Activated T-cell treated with anti-CD3 and anti-CD28 coated beads, Interleukin-2, amount 50 U/mL, for 4 hours (primary cell): ENCODE data around the gene TAF1A. TPM values are rescaled to one million over a fixed set of nuclear protein-coding genes. Genes with fewer than 3 reads are reported as not detected.

Source experiments
- ATAC-seq, 2 donors: fragments of 200-7000 bp; cut with Tn5 transposase; one replicate each; pipeline ENCODE4 v1.10.0; 2021
- DNase-seq: peaks from one replicate; pipeline ENCODE4 v3.0.0-alpha.2; 2020
- H3K27me3 Mint-ChIP-seq: one replicate; pipeline ENCODE4 v1.8.0; 2021; ENCODE audit warnings: low read depth, mixed read lengths
- H3K36me3 Mint-ChIP-seq: one replicate; pipeline ENCODE4 v1.8.0; 2022; ENCODE audit warnings: mixed read lengths; ENCODE audit not compliant: insufficient read depth
- H3K4me1 Mint-ChIP-seq: one replicate; pipeline ENCODE4 v1.8.0; 2021; ENCODE audit warnings: low read depth, mixed read lengths
- H3K4me3 Mint-ChIP-seq: one replicate; pipeline ENCODE4 v1.8.0; 2021; ENCODE audit warnings: mild to moderate bottlenecking, moderate library complexity, mixed read lengths
- H3K9me3 Mint-ChIP-seq: one replicate; pipeline ENCODE4 v1.8.0; 2021; ENCODE audit warnings: mixed read lengths
- total RNA-seq, 3 donors: library from RNA; stranded (reverse); gene quantifications; one replicate each; pipeline ENCODE4 v1.2.1, GENCODE V29; 2021

TAF1A gene
- total RNA-seq, result 10 to 100 TPM; 24.8 to 34.3 (median 30.8) TPM

DNA sequence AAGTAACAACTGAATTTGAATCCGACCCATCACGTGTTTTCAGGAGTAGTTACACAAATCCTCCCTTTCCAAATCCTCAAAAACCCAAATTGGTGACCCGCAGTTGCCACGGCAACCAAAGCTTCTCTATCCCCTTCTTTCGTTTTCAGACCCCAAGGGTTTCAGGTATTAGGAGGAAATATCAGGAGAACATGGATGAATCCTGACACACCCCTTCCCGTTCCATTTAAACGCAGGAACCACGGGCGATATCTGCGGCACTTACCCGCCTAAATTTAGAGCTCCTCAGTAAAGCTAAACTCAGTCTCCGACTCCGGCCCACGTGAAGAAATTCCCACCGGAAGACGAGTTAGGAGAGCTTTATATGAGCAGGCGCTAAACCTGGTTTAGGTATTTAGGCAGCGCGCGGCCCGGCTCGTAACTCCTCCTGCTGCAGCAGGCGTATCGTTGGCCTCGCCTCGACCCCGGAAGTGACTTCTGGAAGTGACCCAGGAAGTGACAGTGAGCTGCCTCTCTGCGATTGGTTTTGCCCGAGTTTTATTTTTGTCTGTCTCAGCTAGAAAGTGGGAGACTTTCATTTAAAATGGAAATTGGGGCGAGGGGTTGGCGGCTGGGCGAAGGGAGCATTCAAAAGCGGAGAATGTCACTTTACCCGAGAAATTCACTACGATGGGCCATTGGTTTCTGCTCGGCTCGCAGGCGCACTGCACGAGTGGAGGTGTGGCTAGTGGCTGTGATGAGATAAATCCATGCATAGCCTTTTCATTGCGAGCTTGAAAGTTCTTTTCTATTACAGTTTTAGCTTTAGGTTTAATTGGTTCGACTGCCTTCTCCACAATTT is at the start of gene TAF1A:
TSS of gene TAF1A (minus strand) at position 472 of the 841 bp plus-strand sequence.
- ATAC-seq (peak; percentile 100), DNase-seq (peak; percentile 78)
- peak within 1 kb of the TSS; percentile 92 for H3K4me3 Mint-ChIP-seq
- peaks cover 50% of the 10 kb centered on the region for H3K4me1 Mint-ChIP-seq
- peaks cover 26% of the 10 kb centered on the region for H3K36me3 Mint-ChIP-seq
- no peaks in the 10 kb centered on the region for H3K9me3 Mint-ChIP-seq
- H3K27me3 Mint-ChIP-seq, result no peaks in the 10 kb centered on the region

DNA sequence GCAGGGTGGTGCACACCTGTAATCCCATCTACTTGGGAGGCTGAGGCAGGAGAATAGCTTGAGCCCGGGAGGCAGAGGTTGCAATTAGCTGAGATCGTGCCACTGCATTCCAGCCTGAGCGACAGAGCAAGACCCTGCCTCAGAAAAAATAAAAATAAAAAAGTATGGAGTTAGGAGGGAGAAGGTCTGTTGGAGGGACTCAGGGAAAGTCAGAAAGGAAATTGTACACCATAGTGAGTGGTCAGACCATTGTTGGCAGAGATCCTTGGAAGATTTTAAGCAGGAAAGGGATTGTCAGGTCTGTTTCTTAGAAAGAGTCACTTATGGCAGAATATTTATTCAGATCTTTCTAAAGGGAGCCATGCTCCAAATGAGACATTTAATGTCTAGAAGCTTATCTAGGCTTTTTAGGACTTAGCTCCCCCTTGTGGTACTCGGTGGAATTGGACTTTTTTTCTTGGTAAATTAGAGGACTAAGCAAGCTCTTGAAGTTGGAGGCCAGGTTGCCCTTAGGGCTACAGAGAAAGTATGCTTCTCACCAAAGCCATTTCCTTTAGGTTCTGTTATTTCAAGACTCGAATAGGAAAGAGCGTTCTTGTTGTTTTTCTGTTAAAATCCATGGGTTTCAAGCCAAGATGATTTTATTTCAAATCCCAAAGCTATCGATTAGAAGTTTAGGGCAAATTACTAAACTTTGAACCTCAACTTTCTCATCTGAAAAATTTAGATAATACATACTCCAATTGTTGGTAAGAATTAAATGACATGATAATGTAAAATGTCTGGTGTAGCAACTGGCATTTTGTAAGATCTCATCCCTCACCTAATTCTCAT is 44.7 kb upstream of the TAF1A start:
- Mint-ChIP-seq H3K4me3 (no peak overlapping the region), H3K27me3 (no peaks in the 10 kb centered on the region), H3K36me3 (peaks cover 39% of the 10 kb centered on the region), H3K4me1 (no peaks in the 10 kb centered on the region), H3K9me3 (no peaks in the 10 kb centered on the region)
- DNase-seq (peak; percentile 65), ATAC-seq (peak; percentile 74 to 82)

DNA sequence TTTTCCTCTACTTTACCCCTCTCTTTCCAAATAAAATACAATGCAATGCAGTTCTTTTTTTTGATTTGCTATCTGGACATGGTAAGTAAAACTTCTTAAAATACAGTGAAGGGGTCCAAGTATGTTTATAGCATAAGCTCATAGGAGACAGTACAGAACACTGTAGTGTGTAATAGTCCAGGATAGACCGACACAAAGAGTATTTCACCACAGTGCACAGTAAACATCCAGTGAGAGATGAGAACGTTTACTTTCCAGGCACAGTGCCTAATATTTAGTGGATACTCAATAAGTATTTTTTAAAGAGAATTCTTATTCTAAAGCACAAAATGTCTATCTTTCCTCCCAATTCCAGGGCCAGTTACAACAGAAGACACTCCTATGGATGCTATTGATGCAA is 43.0 kb upstream of the TAF1A start:
- ATAC-seq (no peak), DNase-seq (no peak)
- H3K4me3 Mint-ChIP-seq, result no peak overlapping the region
- no peaks in the 10 kb centered on the region for H3K9me3 Mint-ChIP-seq
- H3K36me3 Mint-ChIP-seq, result peaks cover 46% of the 10 kb centered on the region
- no peaks in the 10 kb centered on the region for H3K27me3 Mint-ChIP-seq
- H3K4me1 Mint-ChIP-seq, result no peaks in the 10 kb centered on the region

DNA sequence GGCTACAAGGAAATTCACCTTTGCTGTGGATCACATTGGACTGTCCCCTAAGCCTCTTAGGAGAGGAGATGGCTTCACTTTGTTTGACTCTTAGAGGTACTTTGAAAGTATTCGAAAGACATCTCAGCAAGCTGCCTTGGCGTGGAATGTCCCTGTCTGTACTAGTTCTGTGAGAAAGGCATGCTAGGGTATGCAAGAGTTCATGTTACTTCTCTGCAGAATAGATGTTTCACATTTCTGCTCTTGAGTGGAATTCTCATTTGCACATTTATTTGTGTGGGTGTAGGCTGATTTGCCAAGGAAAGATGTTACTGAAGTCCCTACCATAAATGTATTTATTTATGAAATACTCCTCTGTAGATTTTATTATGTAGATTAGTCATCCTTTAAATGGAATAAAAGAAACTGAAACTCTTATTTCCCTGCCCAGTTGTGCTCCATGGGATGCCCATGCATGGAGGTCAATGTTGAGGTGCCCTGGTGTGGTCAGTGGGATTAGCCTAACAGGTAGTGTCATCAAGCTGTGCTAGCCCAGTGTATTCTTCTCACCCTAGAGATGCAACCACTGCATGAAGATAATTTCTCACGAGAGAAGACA is 42.0 kb upstream of the TAF1A start:
- DNase-seq, result no peak
- ATAC-seq, result no peak
- Mint-ChIP-seq H3K4me1 (no peaks in the 10 kb centered on the region), H3K36me3 (peaks cover 52% of the 10 kb centered on the region), H3K9me3 (no peaks in the 10 kb centered on the region), H3K4me3 (no peak overlapping the region), H3K27me3 (no peaks in the 10 kb centered on the region)

DNA sequence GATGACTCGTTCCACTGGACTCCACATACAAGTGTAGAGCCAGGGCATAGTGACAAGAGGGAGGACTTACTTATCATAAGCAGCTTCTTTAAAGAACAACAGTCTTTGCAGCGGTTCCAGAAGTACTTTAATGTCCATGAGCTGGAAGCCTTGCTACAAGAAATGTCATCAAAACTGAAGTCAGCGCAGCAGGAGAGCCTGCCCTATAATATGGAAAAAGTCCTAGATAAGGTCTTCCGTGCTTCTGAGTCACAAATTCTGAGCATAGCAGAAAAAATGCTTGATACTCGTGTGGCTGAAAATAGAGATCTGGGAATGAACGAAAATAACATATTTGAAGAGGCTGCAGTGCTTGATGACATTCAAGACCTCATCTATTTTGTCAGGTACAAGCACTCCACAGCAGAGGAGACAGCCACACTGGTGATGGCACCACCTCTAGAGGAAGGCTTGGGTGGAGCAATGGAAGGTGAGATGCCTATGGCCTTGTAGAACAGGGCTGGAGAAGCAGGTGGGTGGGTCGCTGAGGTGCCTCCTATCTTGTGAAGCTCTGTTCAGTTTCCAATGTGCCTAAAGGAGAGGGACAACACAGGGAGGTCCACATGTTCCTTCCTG is 40.3 kb upstream of the TAF1A start:
- Mint-ChIP-seq H3K9me3 (no peaks in the 10 kb centered on the region), H3K27me3 (no peaks in the 10 kb centered on the region), H3K4me3 (no peak overlapping the region), H3K4me1 (no peaks in the 10 kb centered on the region), H3K36me3 (peaks cover 51% of the 10 kb centered on the region)
- DNase-seq (no peak), ATAC-seq (no peak)

DNA sequence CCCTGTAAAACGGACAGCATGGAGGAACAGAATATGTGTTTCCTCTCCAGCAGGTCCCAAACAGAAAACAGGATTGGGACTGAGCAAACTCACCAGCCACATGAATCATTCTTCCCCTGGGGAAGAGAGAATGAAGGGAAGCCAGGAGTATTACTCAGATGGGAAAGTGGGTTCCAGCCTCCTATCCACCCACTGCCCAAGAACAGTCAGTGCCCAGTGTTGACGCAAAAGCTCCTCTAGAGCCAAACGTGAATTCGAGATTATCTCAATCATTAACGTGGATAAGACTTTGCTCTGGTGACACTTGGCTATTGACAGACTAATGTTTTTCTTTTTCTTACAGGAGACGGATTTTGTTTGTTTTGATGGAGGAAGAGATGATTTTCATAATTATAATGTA is 37.5 kb upstream of the TAF1A start:
- Mint-ChIP-seq H3K27me3 (no peaks in the 10 kb centered on the region), H3K9me3 (no peaks in the 10 kb centered on the region), H3K4me3 (no peak overlapping the region), H3K36me3 (peaks cover 61% of the 10 kb centered on the region), H3K4me1 (no peaks in the 10 kb centered on the region)
- ATAC-seq (no peak), DNase-seq (no peak)

DNA sequence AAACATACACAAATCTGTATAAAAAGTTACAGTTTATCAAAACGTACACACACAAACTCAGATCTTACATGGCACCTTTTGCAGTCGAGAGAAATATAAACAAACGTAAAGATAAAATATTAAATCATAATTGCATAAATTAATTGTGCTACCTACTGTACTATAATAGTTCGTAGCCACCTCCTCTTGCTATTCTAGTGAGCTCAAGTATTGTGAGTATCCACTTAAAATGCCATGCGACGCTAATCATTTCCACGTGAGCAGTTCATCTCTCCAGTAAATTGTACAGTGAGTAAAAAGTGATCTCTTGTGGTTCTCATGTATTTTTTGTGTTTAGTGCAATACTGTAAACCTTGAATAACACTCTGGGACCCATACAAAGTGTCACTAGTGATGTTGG is 34.5 kb upstream of the TAF1A start:
- Mint-ChIP-seq H3K36me3 (peaks cover 49% of the 10 kb centered on the region), H3K27me3 (no peaks in the 10 kb centered on the region), H3K9me3 (no peaks in the 10 kb centered on the region), H3K4me1 (peaks cover 20% of the 10 kb centered on the region), H3K4me3 (no peak overlapping the region)
- DNase-seq (no peak), ATAC-seq (no peak)

DNA sequence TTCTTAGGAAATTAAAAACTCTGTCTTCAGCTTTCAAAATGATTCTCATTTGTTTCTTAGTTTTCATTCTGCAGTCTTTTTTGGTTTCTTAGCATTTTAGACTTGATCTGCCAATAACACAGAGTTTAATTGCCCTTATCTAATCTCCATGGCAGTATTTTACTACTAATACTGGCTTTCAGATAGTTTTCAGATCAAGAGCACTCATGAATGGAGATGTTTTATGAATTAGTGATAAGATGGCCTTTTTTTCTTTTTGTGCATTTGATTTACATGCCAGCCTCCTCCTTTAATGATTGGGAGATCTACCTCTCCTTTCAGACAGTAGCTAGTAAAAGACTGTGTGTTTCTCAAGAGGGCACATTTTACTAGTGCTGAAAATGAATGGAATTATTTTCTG is 33.7 kb upstream of the TAF1A start:
- no peak overlapping the region for H3K4me3 Mint-ChIP-seq
- H3K36me3 Mint-ChIP-seq, result peaks cover 42% of the 10 kb centered on the region
- no peak for ATAC-seq
- no peaks in the 10 kb centered on the region for H3K9me3 Mint-ChIP-seq
- no peak for DNase-seq
- peaks cover 25% of the 10 kb centered on the region for H3K4me1 Mint-ChIP-seq
- no peaks in the 10 kb centered on the region for H3K27me3 Mint-ChIP-seq

DNA sequence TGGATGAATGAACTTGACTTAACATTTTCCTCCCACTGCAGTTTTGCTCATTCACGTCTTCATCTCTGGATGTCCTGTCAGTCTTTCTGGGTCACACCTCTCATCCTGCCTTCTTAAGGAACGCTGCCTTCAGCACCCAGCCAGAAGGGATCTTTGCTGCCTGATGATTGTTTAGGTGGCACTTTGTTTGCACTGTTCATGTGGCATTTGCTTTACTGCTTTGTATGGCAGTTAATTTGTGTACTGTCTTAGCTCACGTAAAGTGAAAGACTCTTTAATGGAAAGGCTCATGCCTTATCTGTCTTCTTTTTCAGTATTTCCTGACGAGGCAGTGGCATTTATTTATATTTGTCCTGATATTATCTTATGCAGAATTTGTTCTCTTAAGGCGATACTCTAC is 33.0 kb upstream of the TAF1A start:
- DNase-seq (no peak), ATAC-seq (no peak)
- Mint-ChIP-seq H3K4me1 (peaks cover 25% of the 10 kb centered on the region), H3K36me3 (peaks cover 35% of the 10 kb centered on the region), H3K4me3 (no peak overlapping the region), H3K9me3 (no peaks in the 10 kb centered on the region), H3K27me3 (no peaks in the 10 kb centered on the region)

DNA sequence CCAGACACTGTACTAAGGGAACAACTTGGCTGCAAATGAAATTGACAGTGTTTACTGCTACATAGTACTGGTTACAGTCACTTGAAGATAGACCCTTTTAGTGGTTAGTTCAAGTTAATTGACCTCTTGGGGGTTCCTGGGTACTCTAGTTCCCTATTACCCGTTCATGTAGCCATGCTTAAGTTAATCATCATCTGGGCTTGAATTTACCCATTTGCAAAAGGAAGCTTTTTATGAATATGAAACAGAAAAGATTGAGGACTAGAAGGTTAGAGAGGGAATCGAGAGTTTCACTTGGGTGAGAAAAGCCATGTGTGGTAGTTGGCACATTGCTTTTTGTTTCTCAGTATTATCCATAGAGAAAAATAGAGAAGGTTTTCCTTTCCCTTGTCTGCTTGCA is 30.8 kb upstream of the TAF1A start:
- no peak for DNase-seq
- ATAC-seq, result no peak
- Mint-ChIP-seq H3K9me3 (no peaks in the 10 kb centered on the region), H3K4me3 (no peak overlapping the region), H3K4me1 (peaks cover 27% of the 10 kb centered on the region), H3K36me3 (peaks cover 19% of the 10 kb centered on the region), H3K27me3 (no peaks in the 10 kb centered on the region)

DNA sequence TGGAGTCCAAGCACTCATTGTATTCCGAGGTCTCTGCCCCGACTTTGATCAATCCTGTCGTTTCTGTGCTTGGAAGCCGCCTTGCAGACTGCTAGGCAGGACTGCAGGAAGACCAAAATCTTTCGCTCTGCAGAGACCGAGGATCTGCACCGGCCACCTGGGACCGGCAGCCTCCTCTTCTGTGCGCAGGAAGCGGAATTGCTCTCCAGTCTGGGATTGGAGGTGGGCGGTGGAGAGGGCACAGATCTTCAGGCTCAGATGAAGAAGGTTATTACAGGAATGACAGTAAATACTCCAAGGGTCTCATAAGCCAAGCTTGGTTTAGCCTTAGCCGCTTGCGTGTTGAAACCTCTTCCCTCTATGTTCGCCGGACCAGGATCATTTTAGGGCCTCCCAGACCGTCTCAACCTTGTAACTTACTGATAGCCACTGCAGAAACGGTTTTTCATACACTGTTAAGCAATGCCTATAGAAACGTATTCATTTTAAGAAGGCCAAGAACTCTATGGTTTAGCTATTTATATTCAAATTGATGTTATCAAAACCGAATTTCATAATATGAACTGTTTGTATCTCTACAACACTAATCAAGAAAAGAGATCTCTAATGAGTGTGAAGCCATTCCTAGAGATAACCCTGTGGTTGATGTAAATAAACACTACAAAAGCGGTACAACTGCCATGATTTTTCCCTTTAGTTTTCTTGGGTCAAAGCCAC is 29.3 kb upstream of the TAF1A start:
- Mint-ChIP-seq H3K36me3 (peaks cover 16% of the 10 kb centered on the region), H3K27me3 (peaks cover 6% of the 10 kb centered on the region), H3K4me3 (peak overlapping the region; percentile 85), H3K4me1 (peaks cover 27% of the 10 kb centered on the region), H3K9me3 (no peaks in the 10 kb centered on the region)
- no peak for DNase-seq
- no peak for ATAC-seq

DNA sequence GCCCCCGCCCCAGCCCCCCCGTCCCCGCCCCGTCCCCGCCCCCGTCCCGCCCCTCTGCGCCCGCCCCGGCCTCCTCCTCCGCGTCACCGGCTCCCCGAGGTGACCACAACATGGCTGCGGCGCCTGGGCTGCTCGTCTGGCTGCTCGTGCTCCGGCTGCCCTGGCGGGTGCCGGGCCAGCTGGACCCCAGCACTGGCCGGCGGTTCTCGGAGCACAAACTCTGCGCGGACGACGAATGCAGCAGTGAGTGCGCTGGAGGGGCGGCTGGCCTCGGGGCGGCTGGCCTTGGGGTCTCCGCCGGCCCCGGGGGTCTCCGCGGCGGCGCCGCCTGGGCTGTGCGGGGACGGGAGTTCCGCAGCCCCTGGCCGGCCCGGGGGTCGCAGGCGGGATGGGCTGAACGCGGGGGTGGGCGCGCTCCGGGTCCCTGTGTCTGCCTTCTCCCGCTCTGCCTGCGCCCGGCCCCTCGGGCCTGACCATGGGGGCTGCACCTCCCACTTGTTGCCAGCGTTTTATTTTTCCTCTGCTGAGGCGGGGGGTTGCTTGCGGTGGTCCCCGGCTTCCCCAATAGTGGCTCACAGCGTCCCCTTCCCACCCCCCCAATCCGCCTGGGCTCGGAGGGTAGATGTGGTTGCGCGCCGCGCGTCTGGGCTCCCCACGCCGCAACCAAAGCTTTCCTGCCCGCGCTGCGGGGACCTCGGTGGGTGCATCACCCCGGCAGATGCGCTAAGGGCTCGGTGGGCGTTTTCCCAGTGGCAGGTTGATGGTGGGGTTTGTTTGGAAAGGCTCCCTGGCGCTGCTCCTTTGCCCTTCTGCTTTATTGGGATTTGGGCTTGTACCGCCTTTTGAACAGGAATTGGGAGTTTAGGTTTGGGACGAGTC is 28.5 kb upstream of the TAF1A start, which contains the start of gene MIA3:
TSS of gene MIA3 (plus strand) at position 97 of the 879 bp plus-strand sequence. CDS start at position 111, 14 bp downstream.
- peak; percentile 64 to 65 for ATAC-seq

More for the DNA sequence above, 28.5 kb upstream of the TAF1A start, which contains the start of gene MIA3:
- DNase-seq, result peak; percentile 35
- Mint-ChIP-seq H3K9me3 (no peaks in the 10 kb centered on the region), H3K27me3 (peaks cover 10% of the 10 kb centered on the region), H3K4me1 (peaks cover 27% of the 10 kb centered on the region), H3K36me3 (peaks cover 13% of the 10 kb centered on the region), H3K4me3 (peak within 1 kb of the TSS; percentile 88)
